ENCODE results near the gene SBF2. TPM values are rescaled to one million over a fixed set of nuclear protein-coding genes. Genes with fewer than 3 reads are reported as not detected.

The SBF2 gene
- total RNA-seq, 1 donor from 2014 or later, result 23.7 TPM

- peak; percentile 64 for DNase-seq (ENCODE audit: low read depth)
Observed at GRCh38 chr11:9787260-9787659, 506.8 kb downstream of the SBF2 start.

DNA sequence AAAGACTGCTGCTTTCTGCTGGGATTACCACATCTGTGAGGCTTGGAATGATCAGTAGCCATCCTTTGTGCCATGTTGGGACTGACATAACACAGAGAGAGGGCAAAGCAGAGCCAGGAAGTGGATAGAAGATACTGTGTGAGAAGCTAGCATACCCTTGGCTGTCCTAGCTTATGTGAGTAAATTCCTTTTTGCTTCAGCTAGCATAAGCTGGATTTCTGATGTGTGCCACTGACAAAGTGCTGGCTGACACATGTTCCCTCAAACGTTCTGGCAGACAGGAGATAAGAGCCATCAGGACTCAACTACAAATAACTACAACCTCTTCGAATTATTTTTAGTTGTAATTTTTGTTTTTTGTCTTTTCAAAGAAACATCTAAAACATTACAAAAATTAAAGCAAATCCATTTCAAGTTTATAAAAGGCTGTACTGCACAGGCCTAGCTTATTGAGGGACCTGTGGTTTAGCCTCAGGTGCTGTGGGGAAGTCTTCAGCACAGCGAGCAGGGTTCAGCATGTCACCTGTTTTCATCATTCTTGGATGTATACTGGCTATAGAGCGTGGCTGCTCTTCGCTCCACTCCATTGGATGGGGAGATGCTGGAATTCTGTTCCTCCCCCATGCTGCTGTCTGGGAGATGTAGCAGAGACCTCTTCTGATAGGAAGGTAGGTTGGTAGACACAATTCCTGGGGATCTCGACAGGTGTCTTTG lies 509.3 kb downstream of the SBF2 start:
- DNase-seq (ENCODE audit: low read depth), result no peak

DNA sequence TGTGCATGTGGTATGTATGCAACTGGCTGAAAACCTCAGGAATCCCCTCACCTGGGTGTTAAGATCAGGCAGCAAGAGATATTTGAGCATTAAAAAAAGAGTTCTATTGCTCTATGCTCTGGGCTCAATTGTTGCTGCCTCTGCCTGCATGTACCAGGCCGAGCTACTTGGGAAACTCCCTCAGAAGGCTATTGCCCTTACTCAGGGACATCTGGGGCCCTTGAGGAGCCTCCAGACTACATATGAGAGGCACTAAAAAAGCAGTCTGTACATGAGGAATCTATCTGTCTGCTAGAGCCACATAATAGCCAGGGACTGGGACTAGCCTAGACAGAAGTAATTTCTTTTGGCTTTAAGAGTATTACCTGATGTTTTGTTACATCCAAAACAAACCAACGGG lies 510.0 kb downstream of the SBF2 start:
- DNase-seq (ENCODE audit: low read depth), result no peak

GRCh38 chr11:9780929-9781328 lies 513.1 kb downstream of the SBF2 start:
- no peak for DNase-seq (ENCODE audit: low read depth)

GRCh38 chr11:9777525-9777924 lies 516.5 kb downstream of the SBF2 start:
- no peak for DNase-seq (ENCODE audit: low read depth)

GRCh38 chr11:9777066-9777465 lies 517.0 kb downstream of the SBF2 start:
- DNase-seq (ENCODE audit: low read depth), result no peak

DNA sequence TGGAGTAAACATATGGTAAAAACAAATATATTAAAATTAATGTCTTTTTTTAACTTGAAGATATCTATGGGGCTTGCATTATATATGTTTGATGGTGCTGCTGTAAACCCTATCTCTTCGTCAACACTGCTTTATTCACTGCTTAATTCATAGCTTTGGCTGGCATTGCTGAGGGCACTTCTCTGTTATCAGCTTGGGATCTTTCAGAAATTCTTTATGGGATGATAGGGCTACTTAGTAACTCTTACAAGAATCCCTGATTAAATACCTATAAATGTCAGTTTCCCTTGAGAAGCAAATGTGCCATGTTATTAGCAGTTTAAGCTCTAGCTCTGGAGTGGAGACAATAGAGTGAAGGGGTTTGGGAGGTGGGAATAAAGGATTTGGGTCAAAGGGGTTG lies 517.8 kb downstream of the SBF2 start:
- no peak for DNase-seq (ENCODE audit: low read depth)

DNA sequence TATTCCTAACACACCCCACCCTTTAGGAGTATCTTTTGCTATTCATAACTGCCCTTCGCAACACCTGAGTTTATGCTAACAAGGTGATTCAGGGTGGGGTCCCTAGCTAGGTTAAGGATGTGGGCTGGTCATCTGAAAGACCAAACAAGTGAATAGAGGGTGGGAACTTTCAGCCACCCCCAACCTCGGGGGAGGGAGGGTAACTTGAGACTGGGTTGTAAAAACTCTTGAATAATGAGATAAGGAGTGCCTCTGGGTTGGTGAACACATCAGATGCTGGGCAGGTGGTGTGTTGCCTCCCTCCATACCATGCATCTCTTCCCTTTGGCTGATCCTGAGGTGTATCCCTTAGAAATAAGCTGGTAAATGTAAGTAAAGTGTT lies 518.6 kb downstream of the SBF2 start:
- DNase-seq (ENCODE audit: low read depth), result no peak

DNA sequence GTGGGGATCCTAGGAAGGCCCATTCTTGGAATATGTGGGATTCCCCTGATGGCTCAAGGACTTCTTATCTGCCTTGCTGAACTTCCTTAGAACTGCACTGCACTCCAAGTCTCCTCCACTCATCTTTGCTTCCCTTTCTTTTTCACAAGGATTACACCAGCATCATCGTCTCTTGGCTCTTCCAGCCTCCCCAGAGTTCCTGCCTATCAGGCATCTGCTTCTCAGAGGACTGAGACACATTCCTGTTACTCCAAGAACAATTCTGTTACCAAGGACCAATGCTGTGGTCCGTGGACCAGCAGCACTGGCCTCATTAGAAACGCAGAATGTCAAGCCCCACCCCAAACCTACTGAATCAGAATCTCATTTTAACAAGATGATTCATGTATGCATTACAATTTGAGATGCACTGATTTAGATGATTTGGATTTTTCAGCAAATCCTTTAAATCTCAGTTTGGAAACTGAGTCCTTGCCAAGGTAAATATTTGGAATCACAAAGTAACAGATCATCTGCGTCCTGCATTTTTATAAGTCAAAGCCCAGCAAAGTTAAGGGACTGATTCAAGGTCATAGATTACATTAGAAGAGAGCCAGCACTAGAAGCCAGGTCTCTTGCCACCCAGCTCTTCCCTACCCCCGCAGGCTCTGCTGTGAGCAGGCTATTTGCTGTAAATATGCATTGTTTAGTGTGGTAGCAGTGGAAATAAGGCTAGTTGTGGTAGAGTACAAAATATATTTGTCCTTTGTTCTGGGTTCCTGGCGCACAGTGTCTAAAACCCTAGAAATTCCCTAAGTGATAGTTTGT lies 519.2 kb downstream of the SBF2 start:
- peak; percentile 85 for DNase-seq (ENCODE audit: low read depth)

GRCh38 chr11:9774109-9774508 lies 519.9 kb downstream of the SBF2 start:
- DNase-seq (ENCODE audit: low read depth), result no peak

GRCh38 chr11:9773524-9773923 lies 520.5 kb downstream of the SBF2 start:
- DNase-seq (ENCODE audit: low read depth), result no peak

- no peak for DNase-seq (ENCODE audit: low read depth)
Observed at GRCh38 chr11:9772218-9772617, 521.8 kb downstream of the SBF2 start.

GRCh38 chr11:9771071-9771511 lies 522.9 kb downstream of the SBF2 start:
- DNase-seq (ENCODE audit: low read depth), result peak; percentile 50

DNA sequence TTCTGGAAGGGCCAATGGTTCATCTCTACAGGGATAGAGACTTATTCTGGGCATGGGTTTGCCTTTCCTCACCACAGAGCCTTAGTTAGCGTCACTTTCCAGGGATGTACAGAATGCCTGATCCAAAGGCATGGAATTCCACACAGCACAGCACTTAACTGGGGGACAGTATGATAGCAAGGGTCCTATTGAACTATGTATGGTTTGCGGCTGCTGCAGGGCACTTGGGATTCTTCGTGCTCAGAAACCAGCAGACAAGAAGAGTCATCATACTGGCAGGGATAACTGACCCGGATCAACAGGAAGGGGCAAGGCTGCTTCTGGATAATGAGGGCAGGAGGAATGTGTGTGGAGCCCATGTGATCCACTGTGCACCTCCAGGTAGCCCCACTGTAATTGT lies 524.4 kb downstream of the SBF2 start:
- no peak for DNase-seq (ENCODE audit: low read depth)

GRCh38 chr11:9765320-9766101 lies 528.5 kb downstream of the SBF2 start:
- peak; percentile 98 for DNase-seq (ENCODE audit: low read depth)

DNA sequence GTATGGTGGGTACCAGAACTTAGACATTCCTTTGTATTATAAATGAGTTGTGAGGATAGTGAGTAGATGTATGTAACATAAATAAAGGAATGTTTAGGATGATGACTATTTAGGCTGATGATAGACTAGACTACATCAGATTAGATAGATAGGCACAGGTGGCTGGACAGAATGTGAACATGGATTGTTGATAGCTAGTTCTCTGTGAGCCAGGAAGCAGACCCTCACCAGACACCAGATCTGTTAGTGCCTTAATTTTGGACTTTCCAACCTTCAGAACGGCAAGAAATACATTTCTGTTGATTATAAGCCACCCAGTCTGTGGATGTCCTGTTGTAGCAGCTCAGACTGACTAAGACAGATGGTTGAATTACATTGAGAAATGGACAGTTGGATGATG lies 530.7 kb downstream of the SBF2 start:
- peak; percentile 41 for DNase-seq (ENCODE audit: low read depth)

- DNase-seq (ENCODE audit: low read depth), result peak; percentile 46
Observed at GRCh38 chr11:9762531-9762930, 531.5 kb downstream of the SBF2 start.

- no peak for DNase-seq (ENCODE audit: low read depth)
Observed at GRCh38 chr11:9761441-9761945, 532.5 kb downstream of the SBF2 start.

- peak; percentile 98 for DNase-seq (ENCODE audit: low read depth)
Observed at GRCh38 chr11:9760193-9760575, 533.8 kb downstream of the SBF2 start.

DNA sequence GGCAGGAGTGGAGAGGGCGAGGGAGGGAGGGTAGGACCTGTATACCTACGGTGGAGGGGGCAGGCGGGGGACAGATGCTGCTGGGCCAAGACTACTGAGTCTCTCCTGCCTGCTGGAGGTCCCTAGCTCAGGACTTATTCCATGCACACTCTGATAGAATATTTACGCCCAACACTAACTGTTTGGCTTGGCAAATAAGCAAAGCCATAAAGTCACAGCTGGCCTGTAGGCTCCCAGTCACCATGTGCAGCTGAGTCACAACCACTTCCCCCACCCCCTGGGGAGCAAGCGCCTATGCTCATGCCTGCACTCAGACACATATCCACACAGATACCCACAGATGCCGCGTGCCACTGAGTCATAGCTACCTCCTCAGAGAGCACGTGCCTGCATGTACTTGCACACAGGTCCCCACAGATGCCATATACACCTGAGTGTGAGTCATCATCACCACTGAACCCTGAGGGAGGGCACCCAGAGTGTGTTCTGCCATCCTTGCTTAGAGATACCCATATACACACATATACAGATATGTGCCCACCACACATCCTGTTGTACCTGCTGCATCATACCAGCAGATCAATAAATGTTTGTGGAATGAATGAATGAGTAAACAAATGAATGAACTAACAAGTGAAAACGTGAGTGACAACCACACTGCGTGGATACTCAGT lies 534.4 kb downstream of the SBF2 start:
- DNase-seq (ENCODE audit: low read depth), result peak; percentile 99

All from myocyte (in vitro differentiated cells).